ENCODE data around the gene DNAH6. TPM values are rescaled to one million over a fixed set of nuclear protein-coding genes. Genes with fewer than 3 reads are reported as not detected.

DNAH6 gene
- polyA plus RNA-seq, 1 donor (not counting 4 experiments of a cell fraction or from before 2014, with no cell fraction given) = 0.05 TPM

DNA sequence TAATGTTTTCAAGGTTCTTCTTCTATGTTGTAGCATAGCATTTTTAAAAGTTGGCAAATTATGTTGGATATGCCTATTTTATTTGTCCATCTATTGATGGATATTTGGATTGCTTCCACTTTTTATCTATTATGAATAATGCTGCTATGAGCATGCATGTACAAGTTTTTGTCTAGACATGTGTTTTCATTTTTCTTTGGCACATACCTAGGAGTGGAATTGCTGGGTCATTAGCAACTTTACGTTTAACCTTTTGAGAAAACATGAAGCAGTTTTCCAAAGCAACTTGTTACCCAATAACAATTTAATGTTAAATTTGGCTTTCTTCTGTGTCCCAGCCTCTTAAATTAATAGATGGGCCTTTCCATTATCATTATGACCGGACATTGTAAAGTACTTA, 30.3 kb downstream of the DNAH6 start:
- TF ChIP-seq, protein P1, sequence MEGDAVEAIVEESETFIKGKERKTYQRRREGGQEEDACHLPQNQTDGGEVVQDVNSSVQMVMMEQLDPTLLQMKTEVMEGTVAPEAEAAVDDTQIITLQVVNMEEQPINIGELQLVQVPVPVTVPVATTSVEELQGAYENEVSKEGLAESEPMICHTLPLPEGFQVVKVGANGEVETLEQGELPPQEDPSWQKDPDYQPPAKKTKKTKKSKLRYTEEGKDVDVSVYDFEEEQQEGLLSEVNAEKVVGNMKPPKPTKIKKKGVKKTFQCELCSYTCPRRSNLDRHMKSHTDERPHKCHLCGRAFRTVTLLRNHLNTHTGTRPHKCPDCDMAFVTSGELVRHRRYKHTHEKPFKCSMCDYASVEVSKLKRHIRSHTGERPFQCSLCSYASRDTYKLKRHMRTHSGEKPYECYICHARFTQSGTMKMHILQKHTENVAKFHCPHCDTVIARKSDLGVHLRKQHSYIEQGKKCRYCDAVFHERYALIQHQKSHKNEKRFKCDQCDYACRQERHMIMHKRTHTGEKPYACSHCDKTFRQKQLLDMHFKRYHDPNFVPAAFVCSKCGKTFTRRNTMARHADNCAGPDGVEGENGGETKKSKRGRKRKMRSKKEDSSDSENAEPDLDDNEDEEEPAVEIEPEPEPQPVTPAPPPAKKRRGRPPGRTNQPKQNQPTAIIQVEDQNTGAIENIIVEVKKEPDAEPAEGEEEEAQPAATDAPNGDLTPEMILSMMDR (optimal IDR thresholded peaks at IDR 0.05 in 1 of 3, IDR thresholded peaks at IDR 0.05 in 1 of 3, conservative IDR thresholded peaks at IDR 0.05 in 1 of 3; ENCODE audit: extremely low read depth in 1 of 3, insufficient read depth in 2 of 3, low read length in 3 of 3) = no peak
- no peak for TF ChIP-seq EZH2 (IDR thresholded peaks at IDR 0.05; ENCODE audit: low read length)
- H3K9me1 ChIP-seq (ENCODE audit: control insufficient read depth, extremely low read depth, insufficient read depth, low read length) = no peaks in the 10 kb centered on the region
- dilution Hi-C loops (cut with MboI; ENCODE audit: extremely low pct_ligation_motif_present, low sequenced_read_pairs) = no loop called here

DNA sequence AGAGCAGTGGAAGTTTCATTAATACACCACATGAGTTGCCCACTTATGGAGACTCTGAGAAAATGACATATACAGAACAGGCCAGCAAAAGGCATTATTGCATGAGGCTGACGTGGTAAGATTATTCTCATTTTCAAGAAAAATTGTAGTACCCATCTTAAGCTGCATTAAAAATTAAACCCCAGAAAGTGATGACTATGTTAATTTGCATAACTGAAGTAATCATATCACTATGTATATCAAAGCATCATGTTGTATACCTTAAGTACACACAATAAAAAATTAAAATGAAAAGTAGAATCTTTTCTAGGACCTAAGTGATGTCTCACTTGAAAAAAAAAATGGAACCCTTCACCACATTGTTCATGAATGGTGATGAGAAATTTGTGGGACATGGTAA, 32.0 kb downstream of the DNAH6 start:
- no peak overlapping the region for H3K9ac ChIP-seq (ENCODE audit: control insufficient read depth, extremely low read depth, insufficient read depth, low read length)
- dilution Hi-C loops (cut with MboI; ENCODE audit: extremely low pct_ligation_motif_present, low sequenced_read_pairs) = no loop called here
- H3K9me3 ChIP-seq (ENCODE audit: control insufficient read depth, low read depth, low read length) = no peaks in the 10 kb centered on the region
- FAIRE-seq (no peak), DNase-seq (ENCODE audit: low read depth, low spot score) (no peak)
- no peaks in the 10 kb centered on the region for H3K79me2 ChIP-seq (ENCODE audit: control insufficient read depth, insufficient read depth, low read length)
- H3K9me1 ChIP-seq (ENCODE audit: control insufficient read depth, extremely low read depth, insufficient read depth, low read length) = no peaks in the 10 kb centered on the region
- no peaks in the 10 kb centered on the region for H3K27me3 ChIP-seq (ENCODE audit: control insufficient read depth, extremely low read depth, insufficient read depth, low read length)
- no peak for TF ChIP-seq EZH2 (IDR thresholded peaks at IDR 0.05; ENCODE audit: low read length)
- TF ChIP-seq, protein P1 (optimal IDR thresholded peaks at IDR 0.05 in 1 of 3, IDR thresholded peaks at IDR 0.05 in 1 of 3, conservative IDR thresholded peaks at IDR 0.05 in 1 of 3; ENCODE audit: extremely low read depth in 1 of 3, insufficient read depth in 2 of 3, low read length in 3 of 3) = no peak
- H3K27ac ChIP-seq (ENCODE audit: control insufficient read depth, insufficient read depth, low read length) = no peak overlapping the region
- no peak overlapping the region for H2AFZ ChIP-seq (ENCODE audit: control insufficient read depth, low read length)
- no peaks in the 10 kb centered on the region for H3K4me1 ChIP-seq (ENCODE audit: control insufficient read depth, extremely low read depth, insufficient read depth, low read length)
- H3K4me2 ChIP-seq (ENCODE audit: control insufficient read depth, extremely low read depth, insufficient read depth, low read depth, low read length) = no peak overlapping the region
- no peaks in the 10 kb centered on the region for H4K20me1 ChIP-seq (ENCODE audit: control insufficient read depth, extremely low read depth, insufficient read depth, low read length)
- H3K4me3 ChIP-seq (ENCODE audit: control insufficient read depth in 2 of 3, extremely low read depth in 1 of 3, insufficient read depth in 2 of 3, low read depth in 1 of 3, low read length in 3 of 3) = no peak overlapping the region
- no peaks in the 10 kb centered on the region for H3K36me3 ChIP-seq (ENCODE audit: control insufficient read depth in 2 of 2, extremely low read depth in 1 of 2, insufficient read depth in 2 of 2, low read length in 2 of 2)

More for the DNA sequence above, 30.3 kb downstream of the DNAH6 start:
- Histone ChIP-seq H3K9me3 (ENCODE audit: control insufficient read depth, low read depth, low read length) (no peaks in the 10 kb centered on the region), H4K20me1 (ENCODE audit: control insufficient read depth, extremely low read depth, insufficient read depth, low read length) (no peaks in the 10 kb centered on the region), H3K4me2 (ENCODE audit: control insufficient read depth, extremely low read depth, insufficient read depth, low read depth, low read length) (no peak overlapping the region), H3K4me3 (ENCODE audit: control insufficient read depth in 2 of 3, extremely low read depth in 1 of 3, insufficient read depth in 2 of 3, low read depth in 1 of 3, low read length in 3 of 3) (no peak overlapping the region), H3K36me3 (ENCODE audit: control insufficient read depth in 2 of 2, extremely low read depth in 1 of 2, insufficient read depth in 2 of 2, low read length in 2 of 2) (no peaks in the 10 kb centered on the region), H2AFZ (ENCODE audit: control insufficient read depth, low read length) (no peak overlapping the region), H3K4me1 (ENCODE audit: control insufficient read depth, extremely low read depth, insufficient read depth, low read length) (no peaks in the 10 kb centered on the region), H3K27me3 (ENCODE audit: control insufficient read depth, extremely low read depth, insufficient read depth, low read length) (no peaks in the 10 kb centered on the region), H3K9ac (ENCODE audit: control insufficient read depth, extremely low read depth, insufficient read depth, low read length) (no peak overlapping the region), H3K27ac (ENCODE audit: control insufficient read depth, insufficient read depth, low read length) (no peak overlapping the region), H3K79me2 (ENCODE audit: control insufficient read depth, insufficient read depth, low read length) (no peaks in the 10 kb centered on the region)
- no peak for DNase-seq (ENCODE audit: low read depth, low spot score)
- FAIRE-seq = no peak
